Lower leg skin (tissue), 3 donors: Measurements from ENCODE around the gene ONECUT1.

Source experiments
- CTCF ChIP-seq, 3 donors: fragments of 450-650 bp; IDR thresholded peaks; one replicate each; pipeline ENCODE4 v1.5.1; 2016; ENCODE audit warnings: antibody characterized with exemption in 3 of 3, mild to moderate bottlenecking in 3 of 3, moderate library complexity in 2 of 3
- POLR2A ChIP-seq, 2 donors: fragments of 450-650 bp; IDR thresholded peaks; one replicate each; pipeline ENCODE4 v1.6.1; 2016 to 2017; ENCODE audit warnings: antibody characterized with exemption in 2 of 2, mild to moderate bottlenecking in 1 of 2, moderate library complexity in 1 of 2

GRCh38 chr15:52795464-52796227, 5.5 kb upstream of the ONECUT1 start:
- TF ChIP-seq CTCF (IDR thresholded peaks at IDR 0.05) (no peak), POLR2A (IDR thresholded peaks at IDR 0.05) (no peak)
